Measurements from ENCODE around the gene ZNF616.
"Not testable (repeated sequence)": the region's sequence is repeated elsewhere in the genome, so short reads cannot be mapped to it uniquely, and the experiment has no call there.

The ZNF616 gene

DNA sequence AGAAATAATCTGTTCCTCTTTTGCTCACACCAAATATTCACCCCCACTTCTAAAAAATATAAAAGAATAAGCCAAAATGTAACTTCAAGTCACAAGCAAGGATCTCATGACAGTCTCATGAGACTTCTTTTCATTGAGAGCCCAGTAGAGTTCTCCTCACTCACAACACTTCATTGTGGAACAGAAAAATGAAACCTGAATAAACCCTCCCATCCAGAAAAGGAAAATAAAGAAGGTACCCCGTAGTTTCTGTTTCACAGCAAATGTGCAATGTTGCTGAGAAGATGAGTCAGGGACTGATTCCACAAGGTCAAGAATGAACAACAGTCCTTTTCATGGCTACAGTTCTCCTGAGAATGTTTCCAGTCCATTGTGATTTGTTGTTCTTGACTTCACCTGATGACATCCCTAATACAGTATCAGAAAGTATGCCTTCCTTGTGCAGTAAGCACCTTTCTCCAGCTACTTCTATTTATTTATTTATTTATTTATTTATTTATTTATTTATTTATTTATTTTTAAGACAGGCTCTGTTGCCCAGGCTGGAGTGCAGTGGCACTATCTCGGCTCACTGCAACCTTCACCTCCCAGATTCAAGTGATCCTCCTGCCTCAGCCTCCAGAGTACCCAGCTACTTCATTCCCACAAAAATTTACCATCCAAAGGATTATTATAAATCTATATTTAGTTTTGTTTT lies 37.7 kb downstream of the ZNF616 start:
- DNase-seq (ENCODE audit: insufficient read length) (no peak), FAIRE-seq (no peak)
- no peak for TF ChIP-seq POLR2AphosphoS5 (IDR thresholded peaks at IDR 0.05; ENCODE audit: low read depth, low read length)

DNA sequence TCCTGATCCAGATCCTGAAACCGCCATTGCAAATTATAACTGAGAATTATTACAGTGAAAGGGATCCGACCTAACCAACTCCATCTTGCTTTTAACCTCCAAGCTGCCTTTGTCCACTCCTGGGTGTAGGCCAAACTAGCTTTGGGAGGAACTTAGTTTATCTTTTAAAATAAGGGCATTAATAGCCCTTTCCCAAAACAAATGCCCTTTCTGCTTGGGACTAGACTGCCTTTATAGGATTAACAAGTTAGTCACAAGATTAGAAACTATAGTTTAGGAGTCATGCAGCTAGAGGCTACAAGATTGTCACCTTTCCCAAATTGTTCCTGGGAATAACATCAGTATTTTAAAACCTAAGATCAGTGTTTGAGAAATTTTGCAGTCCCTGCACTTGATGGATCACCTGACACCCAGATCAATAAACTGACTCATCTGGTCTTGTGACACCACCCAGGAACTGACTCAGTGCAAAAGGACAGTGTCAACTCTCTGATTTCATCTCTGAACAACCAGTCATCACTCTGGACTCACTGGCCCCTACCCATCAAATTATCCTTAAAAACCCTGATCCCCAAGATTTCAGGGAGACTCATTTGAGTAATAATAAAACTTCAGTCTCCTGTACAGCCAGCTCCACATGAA lies 40.1 kb downstream of the ZNF616 start:
- no peak for DNase-seq (ENCODE audit: insufficient read length)
- no peak for FAIRE-seq
- TF ChIP-seq POLR2A (IDR thresholded peaks at IDR 0.05; ENCODE audit: low read depth, low read length) (no peak), TAF1 (IDR thresholded peaks at IDR 0.05; ENCODE audit: borderline replicate concordance, low read depth, low read length) (no peak), POLR2AphosphoS5 (IDR thresholded peaks at IDR 0.05; ENCODE audit: low read depth, low read length) (no peak)

DNA sequence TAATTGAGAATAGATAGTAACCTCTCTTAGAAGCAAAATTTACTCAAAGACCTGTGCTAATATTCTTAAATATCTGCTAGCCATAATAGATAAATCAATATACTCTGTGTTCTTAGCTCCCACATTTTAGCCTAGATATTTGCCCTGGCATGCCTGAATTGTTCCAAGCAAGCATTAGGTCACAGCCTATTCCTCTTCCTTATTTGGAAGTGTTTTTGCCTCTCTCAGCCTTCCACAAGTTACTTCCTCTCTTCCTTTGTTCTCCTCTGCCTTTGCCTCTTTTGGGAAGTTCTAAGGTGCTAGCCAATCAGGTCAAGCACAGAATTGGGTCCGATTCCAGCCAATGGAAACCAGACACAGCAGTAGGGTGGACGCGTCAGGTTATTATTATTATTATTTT lies 43.3 kb downstream of the ZNF616 start:
- not testable (repeated sequence) for DNase-seq (ENCODE audit: insufficient read length); FAIRE-seq

DNA sequence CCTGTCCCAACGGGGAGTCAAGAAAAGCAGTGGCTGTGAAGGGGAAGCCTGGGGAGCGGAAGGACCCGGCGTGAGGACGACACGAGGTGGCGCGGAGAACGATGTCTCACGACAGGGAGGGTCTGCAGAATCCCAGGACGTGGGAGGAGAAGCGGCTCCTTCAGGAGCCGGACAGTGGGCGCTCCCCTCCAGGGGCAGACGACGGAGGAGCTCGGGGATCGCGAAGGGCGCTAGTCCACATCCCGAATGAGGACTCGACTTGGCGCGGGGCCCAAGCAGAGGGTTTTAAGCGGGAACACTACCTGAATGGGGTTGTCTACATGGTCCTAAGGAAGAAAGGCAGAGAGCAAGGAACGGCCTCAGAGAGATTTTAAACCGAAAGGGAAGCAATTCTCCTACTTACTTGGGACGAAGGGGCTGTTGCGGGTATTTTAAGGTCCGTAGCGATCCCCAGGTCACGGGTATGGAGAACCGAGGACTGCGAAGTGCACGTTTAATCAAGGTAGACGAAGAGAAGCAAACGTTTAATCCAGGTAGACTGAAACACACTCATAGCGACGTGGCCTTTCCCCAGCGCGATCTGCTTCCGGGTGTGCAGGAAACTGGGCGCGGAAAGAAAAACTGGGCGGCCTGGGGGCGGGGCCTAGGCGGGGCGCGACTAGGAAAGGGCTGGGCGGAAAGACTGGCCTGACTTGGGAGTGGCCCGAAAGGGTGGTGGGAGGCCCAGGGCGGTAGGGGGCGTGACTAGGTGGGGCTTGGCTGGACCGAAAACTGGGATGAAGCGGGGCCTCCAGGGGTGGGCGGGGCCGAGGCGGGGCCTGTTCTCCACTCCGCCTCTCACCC lies 44.3 kb downstream of the ZNF616 start, which contains the start of gene ZNF841:
Gene ZNF841, minus strand, starts transcription at position 594 of the 843 bp plus-strand sequence. CDS start 10,964 bp downstream, outside the sequence.
- DNase-seq (ENCODE audit: insufficient read length) (peak; percentile 19), FAIRE-seq (no peak)
- TF ChIP-seq POLR2AphosphoS5 (IDR thresholded peaks at IDR 0.05; ENCODE audit: low read depth, low read length), result no peak
- no peak for TF ChIP-seq TAF1 (IDR thresholded peaks at IDR 0.05; ENCODE audit: borderline replicate concordance, low read depth, low read length)
- TF ChIP-seq POLR2A (IDR thresholded peaks at IDR 0.05; ENCODE audit: low read depth, low read length), result no peak

DNA sequence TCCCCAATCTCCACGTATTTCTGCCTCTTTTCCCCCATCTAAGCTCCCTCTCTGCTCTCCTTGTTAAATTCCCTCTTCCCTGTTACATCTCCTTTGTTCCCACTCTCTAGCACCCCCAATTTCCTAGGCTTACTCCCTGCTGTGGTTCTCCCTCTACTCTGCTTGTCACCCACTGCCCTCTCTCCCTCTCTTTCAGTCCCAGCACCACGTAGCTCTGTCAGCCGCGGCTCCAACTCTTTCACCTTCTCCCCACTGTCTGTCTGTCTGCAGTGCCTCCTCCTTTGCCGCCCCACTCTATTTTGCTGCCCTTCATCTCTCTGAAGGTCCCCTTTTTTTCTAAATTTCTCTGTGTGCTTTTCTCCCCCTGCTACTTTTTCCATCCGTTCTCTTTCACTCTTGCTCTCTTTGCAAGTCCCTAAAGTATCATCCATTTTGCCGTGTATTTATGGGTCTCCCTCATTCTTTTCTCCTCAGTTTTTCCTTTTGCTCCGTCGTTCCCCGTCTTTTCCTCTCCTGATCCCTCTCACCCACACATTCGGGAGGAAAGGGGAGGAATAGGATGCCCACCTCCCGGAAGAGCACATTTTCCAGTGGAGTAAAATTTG lies 45.1 kb downstream of the ZNF616 start:
- FAIRE-seq (no peak), DNase-seq (ENCODE audit: insufficient read length) (no peak)
- TF ChIP-seq TAF1 (IDR thresholded peaks at IDR 0.05; ENCODE audit: borderline replicate concordance, low read depth, low read length) (no peak), POLR2AphosphoS5 (IDR thresholded peaks at IDR 0.05; ENCODE audit: low read depth, low read length) (no peak), POLR2A (IDR thresholded peaks at IDR 0.05; ENCODE audit: low read depth, low read length) (no peak)

DNA sequence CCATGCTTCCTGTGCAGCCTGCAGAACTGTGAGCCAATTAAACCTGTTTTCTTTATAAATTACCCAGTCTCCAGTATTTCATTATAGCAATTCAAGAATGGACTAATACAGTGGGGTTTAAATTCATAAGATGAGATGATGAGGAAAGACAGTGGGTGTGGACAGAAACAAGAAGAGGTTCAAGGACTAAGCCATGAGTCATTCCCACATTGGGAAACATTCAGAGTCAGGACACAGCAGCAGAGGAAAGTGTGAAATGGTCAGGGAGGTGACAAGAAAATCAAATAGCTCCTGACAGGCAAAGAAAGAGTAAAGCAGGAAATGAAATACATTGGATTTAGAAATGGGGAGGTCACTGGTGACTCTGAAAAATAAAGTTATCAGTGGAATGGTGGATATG lies 53.3 kb downstream of the ZNF616 start:
- TF ChIP-seq TAF1 (IDR thresholded peaks at IDR 0.05; ENCODE audit: borderline replicate concordance, low read depth, low read length), result no peak
- no peak for TF ChIP-seq POLR2AphosphoS5 (IDR thresholded peaks at IDR 0.05; ENCODE audit: low read depth, low read length)
- FAIRE-seq (no peak), DNase-seq (ENCODE audit: insufficient read length) (no peak)

DNA sequence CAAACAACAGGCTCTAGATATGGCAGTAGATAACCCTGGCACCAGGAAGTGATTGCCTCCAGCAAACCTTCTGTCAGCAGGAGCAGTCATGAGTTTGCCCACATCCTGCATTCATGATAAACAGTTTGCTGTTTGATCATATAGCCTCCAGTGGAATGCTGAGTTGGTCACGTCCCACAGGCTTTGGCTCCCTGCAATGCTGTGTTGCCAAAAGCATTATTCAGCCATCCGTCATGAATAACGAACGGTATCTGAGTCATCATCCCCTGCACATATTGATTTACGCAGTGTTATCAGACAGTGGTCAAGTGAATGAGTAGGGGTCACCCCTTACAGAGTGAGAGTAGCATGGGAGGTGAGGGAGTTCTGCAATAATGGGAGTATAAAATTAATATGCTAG lies 69.2 kb downstream of the ZNF616 start:
- no peak for TF ChIP-seq POLR2A (IDR thresholded peaks at IDR 0.05; ENCODE audit: low read depth, low read length)
- TF ChIP-seq POLR2AphosphoS5 (IDR thresholded peaks at IDR 0.05; ENCODE audit: low read depth, low read length), result no peak
- FAIRE-seq (no peak), DNase-seq (ENCODE audit: insufficient read length) (no peak)

DNA sequence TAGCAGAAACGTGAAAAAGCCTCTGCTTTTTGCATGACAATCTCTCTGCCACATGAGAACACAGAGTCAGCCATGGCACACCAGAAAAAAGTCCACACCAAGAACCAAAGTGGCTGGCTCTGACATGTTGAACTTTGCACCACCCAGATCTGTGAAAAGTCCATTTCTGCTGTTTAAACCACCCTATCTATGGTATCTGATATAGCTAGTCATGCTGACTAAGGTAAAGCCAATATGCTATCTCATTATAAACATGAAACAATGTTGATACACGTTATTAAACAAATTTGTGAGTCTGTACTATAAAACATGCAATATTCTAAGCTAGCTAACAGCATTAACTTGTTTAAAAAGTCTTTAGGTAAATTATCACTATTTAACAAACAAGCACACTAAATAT lies 70.1 kb downstream of the ZNF616 start:
- DNase-seq (ENCODE audit: insufficient read length) (no peak), FAIRE-seq (no peak)
- no peak for TF ChIP-seq TAF1 (IDR thresholded peaks at IDR 0.05; ENCODE audit: borderline replicate concordance, low read depth, low read length)
- no peak for TF ChIP-seq POLR2AphosphoS5 (IDR thresholded peaks at IDR 0.05; ENCODE audit: low read depth, low read length)

DNA sequence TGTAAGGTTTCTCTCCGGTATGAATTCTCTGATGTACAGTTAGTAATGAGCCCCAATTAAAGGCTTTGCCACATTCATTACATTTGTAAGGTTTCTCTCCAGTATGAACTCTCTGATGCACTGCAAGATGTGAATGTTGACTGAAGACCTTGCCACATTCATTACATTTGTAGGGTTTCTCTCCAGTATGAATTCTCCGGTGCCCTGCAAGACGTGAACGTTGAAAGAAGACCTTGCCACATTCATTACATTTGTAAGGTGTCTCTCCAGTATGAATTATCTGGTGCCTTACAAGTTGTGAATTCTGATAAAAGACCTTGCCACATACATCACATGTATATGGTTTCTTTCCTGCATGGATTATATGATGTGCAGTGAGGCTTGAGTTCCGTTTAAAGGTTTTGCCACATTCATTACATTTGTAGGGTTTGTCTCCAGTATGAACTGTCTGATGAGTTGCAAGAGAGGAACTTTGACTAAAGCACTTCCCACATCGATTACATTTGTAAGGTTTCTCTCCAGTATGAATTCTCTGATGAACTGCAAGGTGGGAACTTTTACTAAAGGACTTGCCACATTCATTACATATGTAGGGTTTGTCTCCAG lies 73.4 kb downstream of the ZNF616 start:
- no peak for DNase-seq (ENCODE audit: insufficient read length)
- no peak for FAIRE-seq
- TF ChIP-seq TAF1 (IDR thresholded peaks at IDR 0.05; ENCODE audit: borderline replicate concordance, low read depth, low read length), result no peak
- TF ChIP-seq POLR2A (IDR thresholded peaks at IDR 0.05; ENCODE audit: low read depth, low read length), result no peak
- TF ChIP-seq POLR2AphosphoS5 (IDR thresholded peaks at IDR 0.05; ENCODE audit: low read depth, low read length), result no peak

DNA sequence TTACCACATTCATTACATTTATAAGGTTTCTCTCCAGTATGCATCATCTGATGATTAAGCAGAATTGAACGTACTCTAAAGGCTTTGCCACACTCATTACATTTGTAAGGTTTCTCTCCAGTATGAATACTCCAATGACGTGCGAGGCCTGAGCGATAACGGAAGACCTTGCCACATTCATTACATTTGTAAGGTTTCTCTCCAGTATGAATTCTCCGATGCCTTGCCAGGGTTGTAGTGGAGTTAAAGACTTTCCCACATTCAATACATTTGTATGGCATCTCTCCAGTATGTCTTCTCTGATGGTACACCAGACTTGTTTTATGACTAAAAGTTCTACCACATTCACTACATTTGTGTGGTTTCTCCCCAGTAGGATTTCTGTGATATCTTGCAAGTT lies 74.3 kb downstream of the ZNF616 start:
- DNase-seq (ENCODE audit: insufficient read length), result no peak
- FAIRE-seq, result no peak
- TF ChIP-seq POLR2AphosphoS5 (IDR thresholded peaks at IDR 0.05; ENCODE audit: low read depth, low read length) (no peak), POLR2A (IDR thresholded peaks at IDR 0.05; ENCODE audit: low read depth, low read length) (no peak), TAF1 (IDR thresholded peaks at IDR 0.05; ENCODE audit: borderline replicate concordance, low read depth, low read length) (no peak)

Data from GM12892 (cell line).